ENCODE results near the gene CD24.
"Not testable (repeated sequence)": the region's sequence is repeated elsewhere in the genome, so short reads cannot be mapped to it uniquely, and the experiment has no call there.

CD24 gene

DNA sequence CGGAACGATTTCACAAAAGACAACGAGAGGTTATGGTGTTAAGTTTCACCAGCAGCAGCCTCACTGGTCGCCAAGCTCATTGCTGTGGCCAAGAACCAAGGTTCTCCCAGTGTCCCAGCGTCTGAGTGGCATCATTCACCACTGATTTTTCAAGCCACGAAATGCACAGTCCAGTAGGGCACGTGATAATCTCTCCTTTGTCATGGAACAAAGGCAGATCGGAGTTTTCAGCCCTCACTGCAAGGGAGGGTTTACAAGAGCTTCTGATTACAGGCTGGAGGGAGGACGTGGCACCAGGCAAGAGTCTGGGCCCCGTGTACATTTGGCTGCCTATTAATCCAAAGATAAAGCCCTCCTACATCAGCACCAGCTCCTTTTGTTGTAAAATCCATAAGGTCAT, 2.0 kb downstream of the CD24 start:
- Histone ChIP-seq H3K9me3 (ENCODE audit: control insufficient read depth, low read length) (no peaks in the 10 kb centered on the region), H3K27me3 (ENCODE audit: control insufficient read depth, insufficient read depth, low read length) (no peaks in the 10 kb centered on the region), H3K4me3 (ENCODE audit: low read depth, low read length) (no peak overlapping the region), H3K4me1 (peaks cover 3% of the 10 kb centered on the region), H3K4me2 (ENCODE audit: low read length) (no peak overlapping the region), H3K36me3 (ENCODE audit: control insufficient read depth, insufficient read depth, low read length) (no peaks in the 10 kb centered on the region), H3K9ac (no peak overlapping the region), H3K79me2 (no peaks in the 10 kb centered on the region), H3K27ac (no peak overlapping the region), H2AFZ (no peak overlapping the region)
- TF ChIP-seq, protein P1, sequence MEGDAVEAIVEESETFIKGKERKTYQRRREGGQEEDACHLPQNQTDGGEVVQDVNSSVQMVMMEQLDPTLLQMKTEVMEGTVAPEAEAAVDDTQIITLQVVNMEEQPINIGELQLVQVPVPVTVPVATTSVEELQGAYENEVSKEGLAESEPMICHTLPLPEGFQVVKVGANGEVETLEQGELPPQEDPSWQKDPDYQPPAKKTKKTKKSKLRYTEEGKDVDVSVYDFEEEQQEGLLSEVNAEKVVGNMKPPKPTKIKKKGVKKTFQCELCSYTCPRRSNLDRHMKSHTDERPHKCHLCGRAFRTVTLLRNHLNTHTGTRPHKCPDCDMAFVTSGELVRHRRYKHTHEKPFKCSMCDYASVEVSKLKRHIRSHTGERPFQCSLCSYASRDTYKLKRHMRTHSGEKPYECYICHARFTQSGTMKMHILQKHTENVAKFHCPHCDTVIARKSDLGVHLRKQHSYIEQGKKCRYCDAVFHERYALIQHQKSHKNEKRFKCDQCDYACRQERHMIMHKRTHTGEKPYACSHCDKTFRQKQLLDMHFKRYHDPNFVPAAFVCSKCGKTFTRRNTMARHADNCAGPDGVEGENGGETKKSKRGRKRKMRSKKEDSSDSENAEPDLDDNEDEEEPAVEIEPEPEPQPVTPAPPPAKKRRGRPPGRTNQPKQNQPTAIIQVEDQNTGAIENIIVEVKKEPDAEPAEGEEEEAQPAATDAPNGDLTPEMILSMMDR (IDR thresholded peaks at IDR 0.05), result no peak

DNA sequence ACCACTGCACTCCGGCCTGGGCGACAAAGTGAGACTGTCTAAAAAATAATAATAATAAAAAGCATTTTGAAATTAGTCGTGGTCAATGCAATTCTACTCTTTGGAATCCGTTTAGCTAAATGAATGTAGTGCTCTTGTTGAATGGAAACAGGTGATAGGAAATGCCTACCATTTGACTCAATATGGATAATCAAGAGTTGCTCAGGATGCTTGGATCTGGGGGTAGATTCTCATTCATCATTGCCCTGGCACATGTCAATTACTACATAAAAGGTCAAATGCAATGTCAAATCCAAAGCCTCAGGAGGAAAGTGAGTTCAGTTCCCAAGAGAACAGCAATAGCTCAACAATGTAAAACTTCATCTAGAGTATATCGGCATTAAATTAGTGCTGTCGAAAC, 3.8 kb downstream of the CD24 start:
- H3K9me3 ChIP-seq (ENCODE audit: control insufficient read depth, low read length); H3K4me3 ChIP-seq (ENCODE audit: low read depth, low read length); H3K9ac ChIP-seq; H3K27me3 ChIP-seq (ENCODE audit: control insufficient read depth, insufficient read depth, low read length); H3K79me2 ChIP-seq; H3K4me1 ChIP-seq; H3K4me2 ChIP-seq (ENCODE audit: low read length); H2AFZ ChIP-seq; H3K36me3 ChIP-seq (ENCODE audit: control insufficient read depth, insufficient read depth, low read length); H3K27ac ChIP-seq: not testable (repeated sequence)

DNA sequence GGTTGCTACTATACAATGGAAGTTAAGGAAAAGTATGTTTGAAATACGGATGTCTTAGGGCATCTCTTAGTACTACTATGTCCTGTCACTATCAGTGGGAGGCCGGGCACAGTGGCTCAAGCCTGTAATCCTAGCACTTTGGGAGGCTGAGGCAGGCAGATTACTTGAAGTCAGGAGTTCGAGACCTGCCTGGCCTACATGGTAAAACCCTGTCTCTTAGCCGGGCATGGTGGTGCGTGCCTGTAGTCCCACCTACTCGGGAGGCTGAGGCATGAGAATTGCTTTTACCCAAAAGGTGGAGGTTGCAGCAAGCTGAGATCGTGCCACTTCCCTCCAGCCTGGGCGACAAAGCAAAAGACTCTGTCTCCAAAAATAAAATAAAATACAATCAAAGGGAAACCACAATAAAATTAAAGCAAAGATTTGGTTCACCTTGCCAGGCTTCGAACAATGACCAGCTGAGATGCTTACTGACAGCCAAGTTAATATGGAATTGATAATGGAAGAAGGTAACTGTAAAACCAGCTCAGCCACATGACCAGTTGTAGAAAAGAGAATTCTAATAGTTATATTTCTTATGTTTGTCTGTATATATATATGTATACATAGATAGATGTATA, 6.5 kb downstream of the CD24 start:
- H2AFZ ChIP-seq, result no peak overlapping the region
- H3K9me3 ChIP-seq (ENCODE audit: control insufficient read depth, low read length), result no peaks in the 10 kb centered on the region
- no peaks in the 10 kb centered on the region for H3K27me3 ChIP-seq (ENCODE audit: control insufficient read depth, insufficient read depth, low read length)
- TF ChIP-seq, protein P1 (IDR thresholded peaks at IDR 0.05), result no peak
- no peaks in the 10 kb centered on the region for H3K79me2 ChIP-seq
- no peak overlapping the region for H3K27ac ChIP-seq
- H3K4me2 ChIP-seq (ENCODE audit: low read length), result no peak overlapping the region
- H3K4me3 ChIP-seq (ENCODE audit: low read depth, low read length), result no peak overlapping the region
- no peaks in the 10 kb centered on the region for H3K4me1 ChIP-seq
- H3K36me3 ChIP-seq (ENCODE audit: control insufficient read depth, insufficient read depth, low read length), result no peaks in the 10 kb centered on the region
- H3K9ac ChIP-seq, result no peak overlapping the region

DNA sequence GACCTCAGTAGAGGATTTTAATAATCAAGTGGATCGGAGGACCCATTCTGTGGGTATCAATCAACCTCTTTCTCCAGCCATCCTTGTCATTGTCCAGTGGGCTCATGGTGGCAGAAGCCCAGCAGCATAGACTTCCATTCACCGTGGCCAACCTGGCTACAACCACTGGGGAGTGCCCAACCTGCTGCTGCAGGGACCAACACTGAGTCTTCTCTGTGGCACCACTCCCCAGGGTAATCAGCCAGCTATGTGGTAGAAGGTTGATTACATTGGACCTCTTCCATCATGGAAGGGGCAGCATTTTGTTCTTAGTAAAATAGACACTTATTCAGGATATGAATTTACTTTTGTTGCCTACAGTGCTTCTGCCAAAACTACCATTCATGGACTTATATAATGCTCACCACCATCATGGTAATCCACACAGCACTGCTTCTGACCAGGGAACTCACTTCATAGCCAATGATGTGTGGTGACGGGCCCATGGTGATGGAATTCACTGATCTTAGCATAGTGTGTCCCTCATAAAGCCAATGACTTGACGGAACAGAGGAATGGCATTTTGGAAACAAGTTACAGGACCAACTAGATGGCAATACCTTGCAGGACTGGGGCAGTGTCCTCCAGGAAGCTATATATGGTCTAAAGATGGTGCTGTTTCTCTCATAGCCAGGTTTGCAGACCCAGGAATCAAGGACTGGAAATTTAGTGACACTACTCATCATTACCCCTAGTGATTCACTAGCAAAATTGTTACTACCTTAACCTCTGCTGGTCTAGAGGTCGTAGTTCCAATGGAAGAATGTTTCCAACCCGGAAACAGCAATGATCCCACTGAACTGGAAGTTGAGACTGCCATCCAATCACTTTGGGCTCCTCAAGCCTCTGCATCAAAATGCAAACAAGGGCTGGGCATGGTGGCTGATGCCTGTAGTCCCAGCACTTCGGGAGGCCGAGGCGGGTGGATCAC, 7.6 kb downstream of the CD24 start:
- no peak overlapping the region for H3K27ac ChIP-seq
- H3K4me2 ChIP-seq (ENCODE audit: low read length), result no peak overlapping the region
- no peak overlapping the region for H2AFZ ChIP-seq
- H3K9ac ChIP-seq, result no peak overlapping the region
- no peak overlapping the region for H3K4me3 ChIP-seq (ENCODE audit: low read depth, low read length)
- no peaks in the 10 kb centered on the region for H3K36me3 ChIP-seq (ENCODE audit: control insufficient read depth, insufficient read depth, low read length)
- no peaks in the 10 kb centered on the region for H3K79me2 ChIP-seq
- H3K9me3 ChIP-seq (ENCODE audit: control insufficient read depth, low read length), result no peaks in the 10 kb centered on the region
- TF ChIP-seq, protein P1 (IDR thresholded peaks at IDR 0.05), result no peak
- no peaks in the 10 kb centered on the region for H3K27me3 ChIP-seq (ENCODE audit: control insufficient read depth, insufficient read depth, low read length)
- H3K4me1 ChIP-seq, result no peaks in the 10 kb centered on the region

DNA sequence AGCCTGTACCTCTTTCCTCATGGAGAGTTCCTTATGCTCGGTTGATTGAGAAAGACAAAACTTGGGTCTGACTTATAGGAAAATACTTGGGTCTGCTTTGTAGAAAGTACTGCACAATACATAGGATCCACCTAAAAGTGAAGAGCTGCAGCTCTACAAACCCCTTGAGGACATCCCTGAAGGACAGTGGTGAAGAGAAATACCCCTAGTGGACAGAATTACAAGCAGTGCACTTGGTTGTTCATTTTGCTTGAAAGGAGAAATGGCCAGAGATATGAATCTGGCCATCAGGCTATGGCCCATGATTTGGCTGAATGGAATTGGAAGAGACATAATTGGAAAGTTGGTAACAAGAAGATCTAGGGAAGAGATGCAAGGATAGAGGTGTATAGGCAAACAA, 8.3 kb downstream of the CD24 start:
- Histone ChIP-seq H3K27me3 (ENCODE audit: control insufficient read depth, insufficient read depth, low read length) (no peaks in the 10 kb centered on the region), H3K27ac (no peak overlapping the region), H2AFZ (no peak overlapping the region), H3K36me3 (ENCODE audit: control insufficient read depth, insufficient read depth, low read length) (no peaks in the 10 kb centered on the region), H3K9me3 (ENCODE audit: control insufficient read depth, low read length) (no peaks in the 10 kb centered on the region), H3K79me2 (no peaks in the 10 kb centered on the region), H3K9ac (no peak overlapping the region), H3K4me3 (ENCODE audit: low read depth, low read length) (no peak overlapping the region), H3K4me1 (no peaks in the 10 kb centered on the region), H3K4me2 (ENCODE audit: low read length) (no peak overlapping the region)
- TF ChIP-seq, protein P1 (IDR thresholded peaks at IDR 0.05), result no peak

All from parathyroid adenoma (tissue), 2 donors.